ENCODE measurements around the gene IL17RC.

DNA sequence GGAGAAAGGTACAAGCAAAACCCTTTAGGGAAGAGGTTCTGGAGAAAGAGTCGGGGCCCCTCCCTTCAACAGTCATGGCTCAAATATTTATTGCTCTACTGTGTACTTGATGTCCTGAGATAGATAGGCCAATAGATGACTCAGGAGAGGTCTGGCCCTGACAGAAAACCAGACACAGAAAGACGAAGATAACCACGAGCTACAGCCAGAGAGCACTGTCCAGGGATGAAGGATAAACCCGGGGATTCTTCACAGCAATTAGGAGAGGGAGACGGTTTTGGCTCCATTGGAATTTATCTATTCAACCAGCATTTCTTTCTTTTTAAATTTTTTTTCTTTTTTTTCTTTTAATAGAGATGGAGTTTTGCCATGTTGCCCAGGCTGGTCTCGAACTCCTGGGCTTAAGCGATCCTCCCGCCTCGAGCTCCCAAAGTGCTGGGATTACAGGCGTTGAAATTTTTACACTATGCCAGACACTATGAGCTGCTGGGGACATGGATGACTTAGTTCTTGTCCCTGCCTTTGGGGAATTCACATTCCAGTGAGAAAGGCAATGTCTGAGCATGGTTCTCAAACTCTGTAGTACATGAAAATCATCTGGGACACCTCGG is 32.2 kb upstream of the IL17RC start:
- TF ChIP-seq, protein P1, sequence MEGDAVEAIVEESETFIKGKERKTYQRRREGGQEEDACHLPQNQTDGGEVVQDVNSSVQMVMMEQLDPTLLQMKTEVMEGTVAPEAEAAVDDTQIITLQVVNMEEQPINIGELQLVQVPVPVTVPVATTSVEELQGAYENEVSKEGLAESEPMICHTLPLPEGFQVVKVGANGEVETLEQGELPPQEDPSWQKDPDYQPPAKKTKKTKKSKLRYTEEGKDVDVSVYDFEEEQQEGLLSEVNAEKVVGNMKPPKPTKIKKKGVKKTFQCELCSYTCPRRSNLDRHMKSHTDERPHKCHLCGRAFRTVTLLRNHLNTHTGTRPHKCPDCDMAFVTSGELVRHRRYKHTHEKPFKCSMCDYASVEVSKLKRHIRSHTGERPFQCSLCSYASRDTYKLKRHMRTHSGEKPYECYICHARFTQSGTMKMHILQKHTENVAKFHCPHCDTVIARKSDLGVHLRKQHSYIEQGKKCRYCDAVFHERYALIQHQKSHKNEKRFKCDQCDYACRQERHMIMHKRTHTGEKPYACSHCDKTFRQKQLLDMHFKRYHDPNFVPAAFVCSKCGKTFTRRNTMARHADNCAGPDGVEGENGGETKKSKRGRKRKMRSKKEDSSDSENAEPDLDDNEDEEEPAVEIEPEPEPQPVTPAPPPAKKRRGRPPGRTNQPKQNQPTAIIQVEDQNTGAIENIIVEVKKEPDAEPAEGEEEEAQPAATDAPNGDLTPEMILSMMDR (IDR thresholded peaks at IDR 0.05), result no peak
- no peak for TF ChIP-seq EZH2 (IDR thresholded peaks at IDR 0.05)
